Epidermal melanocyte (primary cell): ENCODE data around the gene CALML6.

ENCODE experiments used
- DNase-seq: peaks from one replicate; pipeline ENCODE4 v3.0.0; 2011; ENCODE audit warnings: low spot score; ENCODE audit not compliant: insufficient read length

Gene CALML6

DNA sequence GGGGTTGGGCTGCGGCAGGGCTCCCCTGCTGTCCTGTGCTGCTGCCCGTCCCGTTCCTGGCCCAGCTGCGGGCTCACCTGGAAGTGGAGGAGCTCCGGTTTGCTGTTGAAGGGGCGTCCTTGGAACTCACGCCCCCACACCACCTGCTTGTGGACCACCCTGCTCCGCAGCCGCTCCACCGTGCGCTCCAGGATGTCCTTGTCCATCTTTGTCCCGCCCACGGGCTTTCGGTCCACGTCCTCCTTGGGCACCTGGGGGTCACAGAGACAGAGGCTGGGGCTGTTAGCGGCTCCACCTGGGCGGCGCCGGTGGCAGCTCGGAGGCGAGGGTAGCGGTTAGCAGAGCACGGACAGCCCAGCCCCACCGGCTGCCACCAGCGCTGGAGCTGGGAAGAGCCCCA lies 49.8 kb downstream of the CALML6 start:
- DNase-seq, result no peak

GRCh38 chr1:1965546-1965945 lies 50.5 kb downstream of the CALML6 start:
- DNase-seq, result no peak

GRCh38 chr1:1966071-1966740 lies 51.1 kb downstream of the CALML6 start:
- DNase-seq, result no peak
